Peyer's patch (tissue), 4 donors: ENCODE results near the gene CCT8.

Source experiments
- CTCF ChIP-seq, 6 experiments: fragments of 450-650 bp in 4 of 6; fragments of 200-600 bp in 2 of 6; sonication (generic) in 1 of 6; IDR thresholded peaks; one replicate each; pipeline ENCODE4 v1.5.1; 2017 to 2019; ENCODE audit warnings: antibody characterized with exemption in 6 of 6, mild to moderate bottlenecking in 3 of 6, moderate library complexity in 1 of 6
- POLR2A ChIP-seq, 2 donors: fragments of 450-650 bp; IDR thresholded peaks; one replicate each; pipeline ENCODE4 v1.5.1; 2017; ENCODE audit warnings: antibody characterized with exemption in 2 of 2, mild to moderate bottlenecking in 2 of 2, moderate library complexity in 2 of 2

GRCh38 chr21:29025328-29025713 lies 48.1 kb downstream of the CCT8 start:
- TF ChIP-seq POLR2A (IDR thresholded peaks at IDR 0.05) (no peak), CTCF (IDR thresholded peaks at IDR 0.05) (no peak)
